Uterus (tissue), 2 donors: Measurements from ENCODE around the gene PGAM2.

Experiments used
- CTCF ChIP-seq, 4 experiments: fragments of 200-600 bp in 2 of 4; fragments of 450-650 bp in 2 of 4; sonication (generic) in 2 of 4; IDR thresholded peaks; one replicate each; pipeline ENCODE4 v1.5.1; 2016 to 2019; ENCODE audit warnings: antibody characterized with exemption in 4 of 4, mild to moderate bottlenecking in 2 of 4, moderate library complexity in 1 of 4
- POLR2A ChIP-seq, 2 donors: fragments of 450-650 bp; IDR thresholded peaks; one replicate each; pipeline ENCODE4 v1.6.1; 2016; ENCODE audit warnings: antibody characterized with exemption in 2 of 2, mild to moderate bottlenecking in 1 of 2, moderate library complexity in 1 of 2

GRCh38 chr7:44081266-44081748 lies 15.9 kb upstream of the PGAM2 start:
- TF ChIP-seq POLR2A (IDR thresholded peaks at IDR 0.05): no peak
- no peak for TF ChIP-seq CTCF (IDR thresholded peaks at IDR 0.05)
